Activated T-cell treated with anti-CD3 and anti-CD28 coated beads, Interleukin-2, amount 50 U/mL, for 24 hours (primary cell): ENCODE results near the gene MAPK8IP1.
A peak's percentile ranks its signal among the peaks of the same experiment; 100 is the strongest.

ENCODE experiments used
- DNase-seq: peaks from one replicate; pipeline ENCODE4 v3.0.0-alpha.2; 2020
- H3K27ac Mint-ChIP-seq: 2 replicates; pipeline ENCODE4 v1.8.0; 2020; ENCODE audit warnings: mild to moderate bottlenecking, mixed read lengths
- H3K27me3 Mint-ChIP-seq: 2 replicates; pipeline ENCODE4 v1.8.0; 2020; ENCODE audit warnings: mixed read lengths
- H3K36me3 Mint-ChIP-seq: 2 replicates; pipeline ENCODE4 v1.8.0; 2020; ENCODE audit warnings: low read depth, mixed read lengths
- H3K4me1 Mint-ChIP-seq: 2 replicates; pipeline ENCODE4 v1.8.0; 2020; ENCODE audit warnings: low read depth, mixed read lengths
- H3K4me3 Mint-ChIP-seq: 2 replicates; pipeline ENCODE4 v1.8.0; 2020; ENCODE audit warnings: mild to moderate bottlenecking, moderate library complexity, mixed read lengths
- H3K9me3 Mint-ChIP-seq: 2 replicates; pipeline ENCODE4 v1.8.0; 2020; ENCODE audit warnings: mixed read lengths

MAPK8IP1 gene

GRCh38 chr11:45906096-45906682, 20.7 kb downstream of the MAPK8IP1 start:
- Mint-ChIP-seq H3K4me1 (peaks cover 5% of the 10 kb centered on the region), H3K9me3 (no peaks in the 10 kb centered on the region), H3K36me3 (peaks cover 19% of the 10 kb centered on the region), H3K27me3 (peaks cover under 1% of the 10 kb centered on the region), H3K27ac (no peak overlapping the region), H3K4me3 (no peak overlapping the region)
- no peak for DNase-seq

- no peaks in the 10 kb centered on the region for H3K27me3 Mint-ChIP-seq
- H3K4me3 Mint-ChIP-seq: no peak within 1 kb of the TSS
- no peaks in the 10 kb centered on the region for H3K9me3 Mint-ChIP-seq
- H3K27ac Mint-ChIP-seq: no peak within 1 kb of the TSS
- H3K36me3 Mint-ChIP-seq: peaks cover 25% of the 10 kb centered on the region
- peaks cover 5% of the 10 kb centered on the region for H3K4me1 Mint-ChIP-seq
- no peak for DNase-seq
Measured at GRCh38 chr11:45906965-45907611, 21.6 kb downstream of the MAPK8IP1 start, which contains the start of gene FREY1. TSS of gene FREY1 (minus strand) at chr11:45907271. CDS start at chr11:45907245, 26 bp downstream.

- H3K4me3 Mint-ChIP-seq: no peak overlapping the region
- peaks cover 5% of the 10 kb centered on the region for H3K4me1 Mint-ChIP-seq
- H3K36me3 Mint-ChIP-seq: peaks cover 26% of the 10 kb centered on the region
- H3K27me3 Mint-ChIP-seq: no peaks in the 10 kb centered on the region
- H3K9me3 Mint-ChIP-seq: no peaks in the 10 kb centered on the region
- DNase-seq: no peak
- H3K27ac Mint-ChIP-seq: no peak overlapping the region
Measured at GRCh38 chr11:45907911-45908370, 22.5 kb downstream of the MAPK8IP1 start.

GRCh38 chr11:45909594-45910475, 24.4 kb downstream of the MAPK8IP1 start:
- Mint-ChIP-seq H3K27me3 (no peaks in the 10 kb centered on the region), H3K27ac (no peak overlapping the region)

GRCh38 chr11:45910623-45911022, 25.2 kb downstream of the MAPK8IP1 start:
- Mint-ChIP-seq H3K4me1 (peaks cover 11% of the 10 kb centered on the region), H3K27ac (no peak overlapping the region), H3K36me3 (peaks cover 53% of the 10 kb centered on the region), H3K4me3 (no peak overlapping the region), H3K27me3 (no peaks in the 10 kb centered on the region), H3K9me3 (no peaks in the 10 kb centered on the region)
- DNase-seq: no peak

More at GRCh38 chr11:45909594-45910475, 24.4 kb downstream of the MAPK8IP1 start:
- DNase-seq: no peak
- no peak overlapping the region for H3K4me3 Mint-ChIP-seq
- H3K4me1 Mint-ChIP-seq: peaks cover 7% of the 10 kb centered on the region
- H3K9me3 Mint-ChIP-seq: no peaks in the 10 kb centered on the region
- H3K36me3 Mint-ChIP-seq: peaks cover 45% of the 10 kb centered on the region

GRCh38 chr11:45913514-45913913, 28.1 kb downstream of the MAPK8IP1 start:
- Mint-ChIP-seq H3K36me3 (peaks cover 70% of the 10 kb centered on the region), H3K27ac (no peak overlapping the region), H3K27me3 (no peaks in the 10 kb centered on the region), H3K4me1 (peaks cover 21% of the 10 kb centered on the region), H3K4me3 (no peak overlapping the region), H3K9me3 (no peaks in the 10 kb centered on the region)
- DNase-seq: no peak

GRCh38 chr11:45913942-45914635, 28.6 kb downstream of the MAPK8IP1 start:
- Mint-ChIP-seq H3K27me3 (no peaks in the 10 kb centered on the region), H3K4me1 (peaks cover 26% of the 10 kb centered on the region), H3K36me3 (peaks cover 72% of the 10 kb centered on the region), H3K27ac (no peak overlapping the region), H3K4me3 (no peak overlapping the region), H3K9me3 (no peaks in the 10 kb centered on the region)
- no peak for DNase-seq

- H3K9me3 Mint-ChIP-seq: no peaks in the 10 kb centered on the region
- H3K36me3 Mint-ChIP-seq: peaks cover 60% of the 10 kb centered on the region
- DNase-seq: no peak
- peaks cover 32% of the 10 kb centered on the region for H3K4me1 Mint-ChIP-seq
- peak overlapping the region; percentile 90 for H3K27ac Mint-ChIP-seq
- H3K4me3 Mint-ChIP-seq: no peak overlapping the region
- no peaks in the 10 kb centered on the region for H3K27me3 Mint-ChIP-seq
Measured at GRCh38 chr11:45915446-45915845, 30.0 kb downstream of the MAPK8IP1 start.

GRCh38 chr11:45917286-45917622, 31.8 kb downstream of the MAPK8IP1 start:
- H3K36me3 Mint-ChIP-seq: peaks cover 46% of the 10 kb centered on the region
- H3K4me1 Mint-ChIP-seq: peaks cover 36% of the 10 kb centered on the region
- H3K27ac Mint-ChIP-seq: peak overlapping the region; percentile 99
- H3K4me3 Mint-ChIP-seq: peak overlapping the region; percentile 90
- H3K9me3 Mint-ChIP-seq: no peaks in the 10 kb centered on the region
- H3K27me3 Mint-ChIP-seq: peaks cover 5% of the 10 kb centered on the region
- DNase-seq: no peak

- peaks cover 46% of the 10 kb centered on the region for H3K36me3 Mint-ChIP-seq
- no peaks in the 10 kb centered on the region for H3K9me3 Mint-ChIP-seq
- peak; percentile 92 for DNase-seq
Measured at GRCh38 chr11:45917623-45918330, 32.3 kb downstream of the MAPK8IP1 start, which contains the start of gene PEX16. TSS of gene PEX16 (minus strand) at chr11:45917877. CDS start at chr11:45917811, 66 bp downstream.

GRCh38 chr11:45918331-45918941, 33.0 kb downstream of the MAPK8IP1 start:
- Mint-ChIP-seq H3K36me3 (peaks cover 41% of the 10 kb centered on the region), H3K4me1 (peaks cover 39% of the 10 kb centered on the region), H3K9me3 (no peaks in the 10 kb centered on the region), H3K4me3 (peak overlapping the region; percentile 90), H3K27me3 (peaks cover 8% of the 10 kb centered on the region), H3K27ac (peak overlapping the region; percentile 99)
- peak; percentile 77 for DNase-seq

More at GRCh38 chr11:45917623-45918330, 32.3 kb downstream of the MAPK8IP1 start, which contains the start of gene PEX16:
- H3K4me1 Mint-ChIP-seq: peaks cover 36% of the 10 kb centered on the region
- peak within 1 kb of the TSS; percentile 99 for H3K27ac Mint-ChIP-seq
- peaks cover 5% of the 10 kb centered on the region for H3K27me3 Mint-ChIP-seq
- peak within 1 kb of the TSS; percentile 90 for H3K4me3 Mint-ChIP-seq

- H3K9me3 Mint-ChIP-seq: no peaks in the 10 kb centered on the region
- peaks cover 42% of the 10 kb centered on the region for H3K4me1 Mint-ChIP-seq
- H3K27ac Mint-ChIP-seq: peak overlapping the region; percentile 99
- H3K4me3 Mint-ChIP-seq: peak overlapping the region; percentile 90
- peaks cover 34% of the 10 kb centered on the region for H3K36me3 Mint-ChIP-seq
- H3K27me3 Mint-ChIP-seq: peaks cover 12% of the 10 kb centered on the region
- no peak for DNase-seq
Measured at GRCh38 chr11:45918962-45919675, 33.7 kb downstream of the MAPK8IP1 start.
